OCI-LY7 (cell line): ENCODE data around the gene STIP1. TPM values are rescaled to one million over a fixed set of nuclear protein-coding genes. Genes with fewer than 3 reads are reported as not detected.

Experiments
- BruUV-seq: library from RNA; stranded (reverse); fragments of 400-500 nt; replicated peaks from 2 replicates; lab custom pipeline; 2021; lab: Mats Ljungman, UMichigan
- CTCF ChIA-PET: fragments of 300-600 bp; sonication (Branson Sonifier 250); formaldehyde crosslinking; loops from one replicate; lab custom pipeline; 2022; ENCODE audit warnings: antibody characterized with exemption; ENCODE audit not compliant: unreplicated experiment; lab: Charles Lee
- POLR2A ChIA-PET: fragments of 300-600 bp; sonication (Branson Sonifier 250); formaldehyde crosslinking; loops from one replicate; lab custom pipeline; 2022; ENCODE audit warnings: antibody characterized with exemption; lab: Charles Lee
- DNase-seq: peaks from one replicate; pipeline ENCODE4 v3.0.0-alpha.2; 2015; ENCODE audit warnings: low spot score
- H2AFZ ChIP-seq: fragments of 200-600 bp; sonication (generic), shearing (Covaris generic); 2 replicates; pipeline ENCODE4 v1.6.1; 2014; ENCODE audit warnings: mild to moderate bottlenecking, antibody characterized with exemption, low read length, moderate library complexity
- H3K27ac ChIP-seq: fragments of 200-600 bp; sonication (generic); 2 replicates; pipeline ENCODE4 v1.5.1; 2014; ENCODE audit warnings: mixed run types, low read depth, mild to moderate bottlenecking, moderate library complexity, low read length, inconsistent platforms; ENCODE audit not compliant: poor library complexity, severe bottlenecking
- H3K36me3 ChIP-seq: fragments of 200-600 bp; sonication (generic); 2 replicates; pipeline ENCODE4 v1.6.1; 2014; ENCODE audit warnings: mild to moderate bottlenecking, antibody characterized with exemption, low read length, moderate library complexity, mixed read lengths; ENCODE audit not compliant: insufficient read depth
- H3K4me1 ChIP-seq: fragments of 200-600 bp; sonication (generic); 2 replicates; pipeline ENCODE4 v1.5.1; 2014; ENCODE audit warnings: mild to moderate bottlenecking, low read length; ENCODE audit not compliant: insufficient read depth, poor library complexity, severe bottlenecking
- H3K4me2 ChIP-seq: fragments of 200-600 bp; sonication (generic); 2 replicates; pipeline ENCODE4 v1.6.1; 2014; ENCODE audit warnings: mild to moderate bottlenecking, low read length
- H3K4me3 ChIP-seq: fragments of 200-600 bp; sonication (generic); 2 replicates; pipeline ENCODE4 v1.5.1; 2014; ENCODE audit warnings: mild to moderate bottlenecking, low read depth, low read length; ENCODE audit not compliant: poor library complexity, severe bottlenecking
- H3K79me2 ChIP-seq: fragments of 200-600 bp; sonication (generic); 2 replicates; pipeline ENCODE4 v1.6.1; 2016; ENCODE audit warnings: low read depth, mild to moderate bottlenecking, low read length, moderate library complexity, mixed read lengths; ENCODE audit not compliant: insufficient read depth
- H3K9me2 ChIP-seq: fragments of 200-600 bp; sonication (generic); 2 replicates; pipeline ENCODE4 v1.6.1; 2016; ENCODE audit warnings: mild to moderate bottlenecking, low read length, mixed read lengths; ENCODE audit not compliant: insufficient read depth
- H3K9me3 ChIP-seq: fragments of 200-600 bp; sonication (generic); 2 replicates; pipeline ENCODE4 v1.6.1; 2014; ENCODE audit warnings: mild to moderate bottlenecking, mixed run types, low read length, mixed read lengths
- H4K20me1 ChIP-seq: fragments of 200-600 bp; sonication (generic); 2 replicates; pipeline ENCODE4 v1.6.1; 2014; ENCODE audit warnings: mild to moderate bottlenecking, antibody characterized with exemption, low read length, moderate library complexity, mixed read lengths; ENCODE audit not compliant: insufficient read depth
- CTCF ChIP-seq: fragments of 200-600 bp; sonication (generic); conservative IDR thresholded peaks from 2 replicates; pipeline ENCODE4 v1.5.1; 2014; ENCODE audit warnings: mild to moderate bottlenecking, antibody characterized with exemption, low read length, moderate library complexity, mixed read lengths
- EZH2phosphoT487 ChIP-seq: fragments of 200-600 bp; sonication (generic); IDR thresholded peaks from 2 replicates; pipeline ENCODE4 v1.6.1; 2018; ENCODE audit warnings: low read depth, borderline replicate concordance, mild to moderate bottlenecking, mixed run types, antibody characterized with exemption, low read length, moderate library complexity, mixed read lengths
- intact Hi-C: fragments of 100-400 bp; cut with micrococcal nuclease; formaldehyde crosslinking; loops from one replicate; pipeline ENCODE4 v1.10.0; 2022; ENCODE audit not compliant: unreplicated experiment
- total RNA-seq, 2 experiments: library from RNA; depleted of rRNA in 1 of 2; stranded (reverse); fragments of >200 nt in 1 of 2; shearing (Covaris generic) in 1 of 2; gene quantifications; 2 replicates each; pipeline ENCODE4 v1.2.3, GENCODE V29; 2014 to 2022

STIP1 gene
- total RNA-seq, 2 experiments from 2014 or later, result 240 to 271 TPM

- Histone ChIP-seq H3K27ac (peak within 1 kb of the TSS; percentile 69), H3K4me2 (peak within 1 kb of the TSS; percentile 95), H3K9me2 (no peaks in the 10 kb centered on the region), H2AFZ (peak within 1 kb of the TSS; percentile 88), H4K20me1 (no peaks in the 10 kb centered on the region), H3K79me2 (peaks cover 23% of the 10 kb centered on the region), H3K4me3 (peak within 1 kb of the TSS; percentile 88), H3K36me3 (peaks cover 29% of the 10 kb centered on the region), H3K9me3 (no peaks in the 10 kb centered on the region), H3K4me1 (peaks cover 60% of the 10 kb centered on the region)
- POLR2A ChIA-PET, result interaction anchor here (0.8 to 2.0 kb wide), 3 partner anchors 18 to 41 kb away, joined by 3 to 8 read pairs (median 3); partner anchors contain the start of genes FERMT3 and NUDT22
- BruUV-seq, result no TSS peak
- intact Hi-C loops, result loop anchor here (1.0 kb wide), 1 partner anchor 22 kb away; no protein-coding TSS in a partner anchor
- no peak for TF ChIP-seq CTCF
- no peak for TF ChIP-seq EZH2phosphoT487
- CTCF ChIA-PET, result no interaction called here
- peak; percentile 85 for DNase-seq
These were observed 61.1 kb downstream of the STIP1 start, which contains the start of gene PPP1R14B for GRCh38 chr11:64246871-64247728. PPP1R14B (minus strand) TSS chr11:64246943; CDS start chr11:64246673, 270 bp downstream.

GRCh38 chr11:64247729-64248531, 62.0 kb downstream of the STIP1 start:
- BruUV-seq, result no TSS peak
- Histone ChIP-seq H3K4me2 (peak overlapping the region; percentile 95), H3K9me3 (no peaks in the 10 kb centered on the region), H3K4me3 (peak overlapping the region; percentile 71), H2AFZ (peak overlapping the region; percentile 88), H4K20me1 (no peaks in the 10 kb centered on the region), H3K27ac (peak overlapping the region; percentile 66), H3K4me1 (peaks cover 62% of the 10 kb centered on the region), H3K36me3 (peaks cover 23% of the 10 kb centered on the region), H3K9me2 (no peaks in the 10 kb centered on the region), H3K79me2 (peaks cover 17% of the 10 kb centered on the region)
- CTCF ChIA-PET, result no interaction called here
- POLR2A ChIA-PET, result interaction anchor here (0.8 kb wide), 1 partner anchor 18 kb away, joined by 3 read pairs; no protein-coding TSS in a partner anchor
- DNase-seq, result no peak
- TF ChIP-seq CTCF (no peak), EZH2phosphoT487 (no peak)
- intact Hi-C loops, result no loop called here
